ENCODE measurements around the gene HOPX.

GRCh38 chr4:56727150-56727549 lies 46.1 kb upstream of the HOPX start:
- TF ChIP-seq EP300 (IDR thresholded peaks at IDR 0.05) (no peak), CTCF (IDR thresholded peaks at IDR 0.05) (no peak)

Measured in suprapubic skin (tissue), 3 donors.